Body of pancreas (tissue), 4 donors: ENCODE measurements around the gene ABCC3.
"Not testable (repeated sequence)": the region's sequence is repeated elsewhere in the genome, so short reads cannot be mapped to it uniquely, and the experiment has no call there.

Experiments used
- POLR2A ChIP-seq, 3 donors: fragments of 450-650 bp; IDR thresholded peaks; one replicate each; pipeline ENCODE4 v1.6.1; 2016; ENCODE audit warnings: antibody characterized with exemption in 3 of 3, mild to moderate bottlenecking in 2 of 3
- TF ChIP-seq, protein P1 (sequence below), 7 experiments: fragments of 450-650 bp in 4 of 7; fragments of 200-600 bp in 3 of 7; sonication (generic) in 3 of 7; IDR thresholded peaks; one replicate each; pipeline ENCODE4 v1.5.1; 2016 to 2019; ENCODE audit warnings: antibody characterized with exemption in 7 of 7

DNA sequence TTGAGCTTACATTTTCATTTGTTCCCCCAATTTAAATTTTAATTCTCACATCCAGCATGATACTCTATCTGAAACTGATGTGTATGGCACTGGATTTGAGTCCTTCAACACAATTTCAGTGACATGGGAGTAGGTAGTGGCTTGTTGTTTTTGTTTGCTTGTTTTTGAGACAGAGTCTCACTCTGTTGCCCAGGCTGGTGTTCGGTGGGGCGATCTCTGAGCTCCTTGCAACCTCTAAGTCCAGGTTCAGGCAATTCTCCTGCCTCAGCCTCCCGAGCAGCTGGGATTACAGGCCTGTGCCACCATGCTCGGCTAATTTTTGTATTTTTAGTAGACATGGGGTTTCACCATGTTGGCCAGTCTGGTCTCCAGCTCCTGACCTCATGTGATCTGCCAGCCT is 74.4 kb downstream of the ABCC3 start:
- TF ChIP-seq, protein P1, sequence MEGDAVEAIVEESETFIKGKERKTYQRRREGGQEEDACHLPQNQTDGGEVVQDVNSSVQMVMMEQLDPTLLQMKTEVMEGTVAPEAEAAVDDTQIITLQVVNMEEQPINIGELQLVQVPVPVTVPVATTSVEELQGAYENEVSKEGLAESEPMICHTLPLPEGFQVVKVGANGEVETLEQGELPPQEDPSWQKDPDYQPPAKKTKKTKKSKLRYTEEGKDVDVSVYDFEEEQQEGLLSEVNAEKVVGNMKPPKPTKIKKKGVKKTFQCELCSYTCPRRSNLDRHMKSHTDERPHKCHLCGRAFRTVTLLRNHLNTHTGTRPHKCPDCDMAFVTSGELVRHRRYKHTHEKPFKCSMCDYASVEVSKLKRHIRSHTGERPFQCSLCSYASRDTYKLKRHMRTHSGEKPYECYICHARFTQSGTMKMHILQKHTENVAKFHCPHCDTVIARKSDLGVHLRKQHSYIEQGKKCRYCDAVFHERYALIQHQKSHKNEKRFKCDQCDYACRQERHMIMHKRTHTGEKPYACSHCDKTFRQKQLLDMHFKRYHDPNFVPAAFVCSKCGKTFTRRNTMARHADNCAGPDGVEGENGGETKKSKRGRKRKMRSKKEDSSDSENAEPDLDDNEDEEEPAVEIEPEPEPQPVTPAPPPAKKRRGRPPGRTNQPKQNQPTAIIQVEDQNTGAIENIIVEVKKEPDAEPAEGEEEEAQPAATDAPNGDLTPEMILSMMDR (IDR thresholded peaks at IDR 0.05), result not testable (repeated sequence)
- TF ChIP-seq POLR2A (IDR thresholded peaks at IDR 0.05), result not testable (repeated sequence)
